Measurements from ENCODE around the gene TERT.
"Not testable (repeated sequence)": the region's sequence is repeated elsewhere in the genome, so short reads cannot be mapped to it uniquely, and the experiment has no call there.

- TF ChIP-seq, protein P1, sequence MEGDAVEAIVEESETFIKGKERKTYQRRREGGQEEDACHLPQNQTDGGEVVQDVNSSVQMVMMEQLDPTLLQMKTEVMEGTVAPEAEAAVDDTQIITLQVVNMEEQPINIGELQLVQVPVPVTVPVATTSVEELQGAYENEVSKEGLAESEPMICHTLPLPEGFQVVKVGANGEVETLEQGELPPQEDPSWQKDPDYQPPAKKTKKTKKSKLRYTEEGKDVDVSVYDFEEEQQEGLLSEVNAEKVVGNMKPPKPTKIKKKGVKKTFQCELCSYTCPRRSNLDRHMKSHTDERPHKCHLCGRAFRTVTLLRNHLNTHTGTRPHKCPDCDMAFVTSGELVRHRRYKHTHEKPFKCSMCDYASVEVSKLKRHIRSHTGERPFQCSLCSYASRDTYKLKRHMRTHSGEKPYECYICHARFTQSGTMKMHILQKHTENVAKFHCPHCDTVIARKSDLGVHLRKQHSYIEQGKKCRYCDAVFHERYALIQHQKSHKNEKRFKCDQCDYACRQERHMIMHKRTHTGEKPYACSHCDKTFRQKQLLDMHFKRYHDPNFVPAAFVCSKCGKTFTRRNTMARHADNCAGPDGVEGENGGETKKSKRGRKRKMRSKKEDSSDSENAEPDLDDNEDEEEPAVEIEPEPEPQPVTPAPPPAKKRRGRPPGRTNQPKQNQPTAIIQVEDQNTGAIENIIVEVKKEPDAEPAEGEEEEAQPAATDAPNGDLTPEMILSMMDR (conservative IDR thresholded peaks at IDR 0.05) = not testable (repeated sequence)
- TF ChIP-seq ZFX (IDR thresholded peaks at IDR 0.05) = not testable (repeated sequence)
These were observed 5.3 kb downstream of the TERT start for GRCh38 chr5:1289559-1289958.

Measured in C4-2B (cell line).